ENCODE results near the gene AREG. TPM values are rescaled to one million over a fixed set of nuclear protein-coding genes. Genes with fewer than 3 reads are reported as not detected.
"Not testable (repeated sequence)": the region's sequence is repeated elsewhere in the genome, so short reads cannot be mapped to it uniquely, and the experiment has no call there.

AREG gene, protein sequence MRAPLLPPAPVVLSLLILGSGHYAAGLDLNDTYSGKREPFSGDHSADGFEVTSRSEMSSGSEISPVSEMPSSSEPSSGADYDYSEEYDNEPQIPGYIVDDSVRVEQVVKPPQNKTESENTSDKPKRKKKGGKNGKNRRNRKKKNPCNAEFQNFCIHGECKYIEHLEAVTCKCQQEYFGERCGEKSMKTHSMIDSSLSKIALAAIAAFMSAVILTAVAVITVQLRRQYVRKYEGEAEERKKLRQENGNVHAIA
- 1.4 TPM for total RNA-seq
- long read RNA-seq, partial matches to known transcripts = 0 of 1 reads
- long read RNA-seq, other reads (novel, unspliced or antisense) = 0 of 1 reads

- DNase-seq (ENCODE audit: missing footprints) = peak; percentile 92
- intact Hi-C loops (cut with DNase I) = loop anchor here (2.0 kb wide), 2 partner anchors 68 to 88 kb away; no protein-coding TSS in a partner anchor
Observed at GRCh38 chr4:74444891-74445642, at the start of gene AREG. Gene AREG (plus strand): TSS chr4:74445136. CDS start chr4:74445346, 210 bp downstream.

DNA sequence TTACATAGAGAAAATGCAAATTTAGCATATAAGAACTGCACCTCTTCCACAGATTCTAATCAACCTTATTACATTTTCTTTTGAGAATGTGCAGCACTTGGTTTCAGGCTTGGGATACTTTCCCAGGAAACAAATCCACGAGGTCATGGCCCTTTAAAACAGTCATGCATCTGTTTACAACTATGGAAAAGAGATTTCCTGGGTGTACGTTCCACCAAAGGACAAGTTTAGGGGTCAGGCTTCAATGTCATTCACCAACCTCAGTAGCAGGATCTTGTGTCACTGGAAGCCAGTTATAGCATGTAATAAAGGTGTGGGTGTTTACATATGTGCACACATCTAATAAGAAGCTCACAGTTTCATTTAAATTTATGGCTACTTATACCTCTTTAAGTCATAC, 49.3 kb upstream of the AREG start:
- DNase-seq (ENCODE audit: missing footprints) (no peak), ATAC-seq (no peak)
- intact Hi-C loops (cut with DNase I) = no loop called here

More at GRCh38 chr4:74444891-74445642, at the start of gene AREG:
- ATAC-seq = peak; percentile 87

- DNase-seq (ENCODE audit: missing footprints) = no peak
- intact Hi-C loops (cut with DNase I) = no loop called here
- no peak for ATAC-seq
Observed at GRCh38 chr4:74397748-74398426, 47.0 kb upstream of the AREG start.

DNA sequence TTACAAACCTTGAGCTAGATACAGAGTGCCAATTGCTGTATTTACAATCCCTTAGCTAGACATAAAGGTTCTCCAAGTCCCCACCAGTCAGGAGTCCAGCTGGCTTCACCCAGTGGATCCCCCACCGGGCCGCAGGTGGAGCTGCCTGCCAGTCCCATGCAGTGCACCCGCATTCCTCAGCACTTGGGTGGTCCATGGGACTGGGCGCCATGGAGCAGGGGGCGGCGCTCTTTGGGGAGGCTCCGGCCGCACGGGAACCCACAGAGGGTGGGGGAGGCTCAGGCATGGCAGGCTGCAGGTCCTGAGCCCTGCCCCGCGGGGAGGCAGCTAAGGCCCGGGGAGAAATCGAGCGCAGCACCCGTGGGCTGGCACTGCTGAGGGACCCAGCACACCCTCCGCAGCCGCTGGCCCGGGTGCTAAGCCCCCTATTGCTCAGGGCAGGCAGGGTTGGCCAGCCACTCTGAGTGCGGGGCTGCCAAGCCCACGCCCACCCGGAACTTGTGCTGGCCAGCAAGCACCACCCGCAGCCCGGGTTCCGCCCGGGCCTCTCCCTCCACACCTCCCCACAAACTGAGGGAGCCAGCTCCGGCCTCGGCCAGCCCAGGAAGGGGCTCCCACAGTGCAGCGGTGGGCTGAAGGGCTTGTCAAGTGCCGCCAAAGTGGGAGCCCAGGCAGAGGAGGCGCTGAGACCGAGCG, 45.9 kb upstream of the AREG start:
- not testable (repeated sequence) for ATAC-seq
- peak; percentile 64 for DNase-seq (ENCODE audit: missing footprints)

GRCh38 chr4:74400395-74400794, 44.5 kb upstream of the AREG start:
- DNase-seq (ENCODE audit: missing footprints) (no peak), ATAC-seq (no peak)
- intact Hi-C loops (cut with DNase I) = no loop called here

More for the DNA sequence above, 45.9 kb upstream of the AREG start:
- intact Hi-C loops (cut with DNase I) = not testable (repeated sequence)

DNA sequence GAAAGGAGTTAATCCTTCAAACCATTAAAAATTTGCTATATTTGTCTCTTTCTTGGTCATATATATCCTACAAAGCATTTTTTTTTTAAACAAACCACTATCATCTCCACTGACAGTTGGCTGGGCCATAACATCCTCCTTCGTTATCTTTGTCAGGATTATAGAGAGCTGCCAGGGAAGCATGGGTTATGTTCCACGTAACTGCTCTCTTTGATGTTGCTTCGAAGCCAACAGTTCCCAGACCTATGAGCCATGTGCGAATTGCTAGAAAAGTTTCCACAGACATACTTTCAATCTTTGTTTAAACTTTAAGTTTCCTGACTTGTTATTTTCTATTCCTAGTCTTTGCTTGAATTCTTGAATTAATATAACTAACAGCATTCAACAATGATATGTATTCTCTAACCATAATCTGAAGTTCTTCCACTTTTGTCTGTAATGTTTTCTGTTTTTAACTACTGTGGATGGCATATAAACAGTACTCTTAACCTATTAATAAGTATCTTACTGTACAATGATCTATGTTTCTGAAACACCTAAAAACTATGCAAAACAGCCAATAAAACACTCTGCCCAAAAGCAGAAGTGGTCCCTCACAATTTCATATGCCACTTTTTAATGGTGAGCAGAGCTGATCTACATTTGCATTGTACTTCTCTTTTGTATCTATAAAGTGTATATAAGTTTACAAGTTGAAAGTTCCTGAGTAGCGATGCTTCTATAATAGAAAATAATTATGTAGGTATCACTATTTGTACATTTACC, 42.1 kb upstream of the AREG start:
- DNase-seq (ENCODE audit: missing footprints) (no peak), ATAC-seq (no peak)
- intact Hi-C loops (cut with DNase I) = no loop called here

DNA sequence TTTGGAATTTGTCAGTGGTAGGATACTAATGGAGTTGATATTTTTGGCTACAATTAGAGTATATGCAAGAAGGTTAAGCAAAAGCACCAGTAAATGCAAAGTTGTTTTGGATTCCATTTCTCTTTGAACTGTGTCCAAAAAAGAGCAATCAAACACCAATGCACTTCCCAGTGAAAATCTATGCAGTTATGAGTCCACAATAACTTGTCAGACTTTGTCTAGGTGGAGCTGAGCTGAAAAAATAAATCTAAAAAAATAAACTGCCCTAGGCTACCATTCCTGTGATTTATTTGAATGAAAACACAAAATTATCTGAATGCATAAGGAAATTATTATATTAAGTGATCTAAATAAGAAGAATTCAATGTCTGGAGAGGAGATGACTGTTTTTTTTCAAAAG, 37.0 kb upstream of the AREG start:
- no peak for DNase-seq (ENCODE audit: missing footprints)
- intact Hi-C loops (cut with DNase I) = no loop called here
- no peak for ATAC-seq

- DNase-seq (ENCODE audit: missing footprints) (no peak), ATAC-seq (no peak)
- intact Hi-C loops (cut with DNase I) = no loop called here
Observed at GRCh38 chr4:74408639-74409038, 36.3 kb upstream of the AREG start.

GRCh38 chr4:74410272-74410671, 34.7 kb upstream of the AREG start:
- intact Hi-C loops (cut with DNase I) = no loop called here
- ATAC-seq (no peak), DNase-seq (ENCODE audit: missing footprints) (no peak)

- intact Hi-C loops (cut with DNase I) = no loop called here
- DNase-seq (ENCODE audit: missing footprints) = no peak
- ATAC-seq = no peak
Observed at GRCh38 chr4:74412225-74412624, 32.7 kb upstream of the AREG start.

DNA sequence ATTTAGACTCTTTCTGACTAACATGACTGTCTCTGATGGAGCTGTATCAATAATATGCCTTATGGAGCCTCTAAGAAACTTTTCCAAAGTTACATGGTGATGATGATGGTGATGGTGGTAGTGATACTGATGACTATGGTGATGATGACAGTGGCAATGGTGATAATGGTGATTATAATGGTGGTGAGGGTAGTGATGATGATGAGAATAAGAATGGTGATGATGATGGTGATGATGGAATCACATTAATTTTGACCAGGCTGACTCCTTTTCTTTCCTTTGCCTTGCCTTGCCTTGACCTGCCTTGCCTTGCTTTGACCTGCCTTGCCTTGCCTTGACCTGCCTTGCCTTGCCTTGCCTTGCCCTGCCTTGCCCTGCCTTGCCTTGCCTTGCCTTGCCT, 31.7 kb upstream of the AREG start:
- intact Hi-C loops (cut with DNase I) = no loop called here
- ATAC-seq (no peak), DNase-seq (ENCODE audit: missing footprints) (no peak)

DNA sequence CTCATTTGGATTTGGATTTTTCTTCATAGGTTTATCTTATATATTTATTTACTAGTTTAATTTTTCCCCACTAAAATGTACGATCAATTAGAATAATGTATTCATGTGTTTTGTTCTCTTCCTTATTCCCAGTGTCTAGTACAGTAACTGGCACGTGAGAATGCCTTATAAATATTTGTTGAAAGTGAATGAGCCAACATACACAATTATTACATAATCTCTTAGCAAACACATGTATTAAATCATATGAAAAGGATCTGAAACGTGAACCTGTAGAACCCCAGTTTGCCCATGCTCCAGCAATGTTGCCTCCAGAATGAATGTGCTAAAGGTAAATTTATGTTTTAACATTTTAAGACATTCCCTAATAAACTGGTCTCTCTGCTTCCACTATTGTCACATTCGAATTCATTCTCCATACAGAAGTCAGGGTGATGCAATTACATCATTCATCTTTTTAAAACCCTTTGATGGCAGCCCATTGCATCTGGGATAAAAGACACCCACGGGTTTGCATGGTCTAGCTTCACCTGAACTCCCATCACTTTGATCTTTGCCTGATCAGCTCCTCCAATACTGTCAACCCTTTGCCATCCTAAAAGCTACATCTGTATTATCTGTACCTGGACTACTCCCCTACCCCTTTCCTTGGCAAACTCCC, 30.7 kb upstream of the AREG start:
- DNase-seq (ENCODE audit: missing footprints) = no peak
- intact Hi-C loops (cut with DNase I) = no loop called here
- no peak for ATAC-seq

DNA sequence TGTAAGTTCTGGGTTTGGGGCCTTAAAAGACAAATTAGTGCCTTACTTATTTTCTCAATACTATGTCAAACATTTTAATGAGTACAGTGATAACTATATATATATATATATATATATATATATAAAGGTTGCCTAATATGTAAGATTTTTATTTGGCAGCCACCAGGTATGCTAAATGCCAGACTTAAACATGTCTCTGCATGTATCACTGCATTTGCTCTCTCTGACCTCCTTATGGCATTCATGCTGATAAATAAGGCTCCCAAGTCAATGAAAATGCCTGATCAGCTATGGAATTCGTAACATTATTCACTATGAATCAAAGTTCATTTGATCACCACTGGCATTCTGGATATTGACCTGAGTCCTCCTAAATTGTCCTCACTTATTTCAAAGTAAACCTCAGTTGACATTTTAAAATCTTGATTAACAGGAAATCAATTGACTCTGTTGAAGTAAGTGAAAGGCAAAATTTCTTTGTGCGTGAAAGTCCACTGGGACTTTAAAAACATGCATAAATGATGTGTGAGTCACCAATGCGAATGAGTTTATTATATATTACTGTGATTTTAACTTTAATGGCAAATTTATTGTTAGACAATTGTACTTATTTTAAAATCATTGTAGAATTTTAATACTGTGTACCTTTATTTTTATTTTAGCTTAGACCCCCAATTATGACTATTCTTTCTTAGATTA, 29.2 kb upstream of the AREG start:
- DNase-seq (ENCODE audit: missing footprints) (no peak), ATAC-seq (no peak)
- intact Hi-C loops (cut with DNase I) = no loop called here

DNA sequence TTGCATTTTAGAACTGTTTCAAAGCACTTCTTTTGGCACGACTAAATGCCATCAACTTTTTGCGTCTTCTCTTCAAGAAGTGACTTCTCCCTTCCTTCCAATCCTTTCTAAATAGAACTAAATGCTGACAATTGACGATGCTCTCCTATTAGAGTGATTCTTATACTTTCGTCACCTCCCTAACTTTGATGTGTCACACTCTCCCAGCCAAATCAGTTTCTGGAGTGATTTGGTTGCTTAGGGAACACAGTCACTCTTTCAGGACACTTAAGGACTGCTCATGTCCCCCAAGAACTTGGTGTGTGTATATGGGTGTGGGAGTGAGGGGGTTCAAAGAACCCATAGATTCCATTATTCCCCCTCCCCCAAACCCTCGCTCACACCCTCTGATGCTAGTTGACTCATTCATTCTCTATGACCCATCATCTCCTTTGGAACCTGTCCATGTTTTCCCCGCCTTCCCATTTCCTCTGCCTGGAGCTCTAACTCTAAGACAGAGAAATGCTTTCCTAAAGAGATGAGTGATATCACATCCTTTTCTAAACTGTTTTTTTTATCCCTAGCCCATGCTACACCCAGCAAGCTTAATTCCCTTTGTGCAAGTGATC, 26.8 kb upstream of the AREG start:
- ATAC-seq = no peak
- intact Hi-C loops (cut with DNase I) = no loop called here
- DNase-seq (ENCODE audit: missing footprints) = no peak

DNA sequence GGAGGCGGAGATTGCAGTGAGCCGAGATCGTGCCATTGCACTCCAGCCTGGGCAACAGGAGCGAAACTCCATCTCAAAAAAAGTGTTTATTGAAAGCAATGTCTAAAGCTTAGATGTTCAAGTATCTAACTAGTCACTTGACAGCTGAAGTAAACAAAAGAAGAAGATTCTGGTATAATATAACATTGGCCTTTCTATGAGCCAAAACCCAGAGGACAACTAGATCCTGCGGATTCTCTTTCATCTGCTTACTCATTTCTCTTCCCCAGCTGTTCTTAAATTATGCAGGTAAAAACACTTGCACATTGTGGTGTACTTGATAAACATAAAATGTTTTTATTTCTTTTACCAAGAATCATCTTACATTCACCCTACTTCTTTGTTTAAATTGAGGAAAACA, 24.1 kb upstream of the AREG start:
- DNase-seq (ENCODE audit: missing footprints) (no peak), ATAC-seq (no peak)
- intact Hi-C loops (cut with DNase I) = no loop called here

- peak; percentile 65 for DNase-seq (ENCODE audit: missing footprints)
- intact Hi-C loops (cut with DNase I) = no loop called here
- peak; percentile 97 for ATAC-seq
Observed at GRCh38 chr4:74423104-74423503, 21.8 kb upstream of the AREG start.

GRCh38 chr4:74424111-74424510, 20.8 kb upstream of the AREG start:
- intact Hi-C loops (cut with DNase I) = no loop called here
- ATAC-seq (no peak), DNase-seq (ENCODE audit: missing footprints) (no peak)

Measured in Right ventricle myocardium inferior (tissue), 1 donor.